ENCODE data around the gene PPIF. TPM values are rescaled to one million over a fixed set of nuclear protein-coding genes. Genes with fewer than 3 reads are reported as not detected.

PPIF gene
- total RNA-seq, 1 experiment from 2014 or later = 59.0 TPM

DNA sequence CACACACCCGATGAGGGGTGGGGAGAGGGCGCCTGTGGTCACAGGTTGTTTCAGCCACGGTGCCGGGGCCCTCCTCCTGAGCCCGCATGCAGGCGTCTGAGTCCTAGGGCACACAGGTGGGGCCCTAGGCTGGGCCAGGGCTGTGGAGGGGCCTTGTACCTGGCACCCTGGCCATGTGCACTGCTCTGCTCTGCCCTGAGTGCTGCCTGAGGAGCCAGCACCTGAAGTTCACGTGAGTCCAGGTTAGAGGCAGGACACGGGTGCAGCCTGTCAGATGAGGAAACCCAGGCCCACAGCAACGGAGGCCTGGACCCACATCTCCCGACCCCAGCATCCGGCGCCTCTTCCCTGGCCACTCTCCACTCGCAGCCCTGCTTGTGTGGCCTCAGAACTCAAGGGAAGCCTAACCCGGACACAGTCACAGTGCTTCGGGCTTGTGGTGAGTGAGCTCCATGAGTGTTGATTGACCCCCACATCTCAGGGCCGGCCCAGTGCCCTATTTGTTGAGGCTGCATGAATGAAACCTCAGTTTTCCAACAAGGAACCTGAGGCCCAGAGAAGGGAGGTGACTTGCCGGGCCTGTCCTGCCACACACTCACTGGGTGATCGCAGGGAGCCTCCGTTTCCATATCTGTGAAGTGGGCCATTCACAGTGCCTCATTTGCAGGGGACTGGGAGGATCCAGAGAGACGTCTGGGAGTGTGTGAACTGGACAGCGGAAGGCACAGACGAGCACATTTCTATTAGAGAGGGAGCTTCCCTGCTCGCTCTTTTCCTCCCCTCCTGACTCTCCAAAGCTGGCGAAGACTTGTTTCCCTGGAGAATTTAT lies 39.6 kb downstream of the PPIF start:
- CTCF ChIA-PET = no interaction called here
- intact Hi-C loops (cut with micrococcal nuclease; ENCODE audit: unreplicated experiment) = no loop called here
- peak; percentile 33; the same call in 1 of the 2 replicates for ATAC-seq

DNA sequence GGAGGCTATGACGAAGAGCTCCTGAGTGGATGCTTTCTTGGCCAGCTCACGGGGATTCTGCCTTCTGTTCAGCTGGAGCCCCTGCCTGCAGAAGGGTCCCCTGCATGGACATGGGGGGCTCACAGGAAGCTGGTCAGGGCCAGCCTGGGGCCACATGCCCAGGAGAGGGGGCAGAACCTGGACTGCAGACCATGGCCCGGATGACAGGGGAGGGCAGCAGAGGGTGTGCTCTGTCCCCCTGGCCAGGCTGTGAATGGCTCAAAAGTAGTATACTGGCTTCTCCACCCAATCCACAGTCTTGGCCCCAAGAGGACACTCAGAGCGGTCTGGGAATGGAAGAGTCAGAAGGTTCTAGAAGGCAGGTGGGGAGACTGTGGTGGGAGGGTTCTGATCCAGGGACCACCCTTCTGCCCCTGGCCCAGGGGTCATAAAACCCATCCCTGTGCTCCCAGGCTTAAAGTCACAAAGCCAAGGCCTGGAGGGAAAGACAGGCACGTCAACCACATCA lies 40.3 kb downstream of the PPIF start:
- POLR2A ChIA-PET = no interaction called here
- TF ChIP-seq TCF7L2 (IDR thresholded peaks at IDR 0.05; ENCODE audit: low read depth, low read length) = no peak
- TF ChIP-seq POLR2AphosphoS5 (IDR thresholded peaks at IDR 0.05; ENCODE audit: low read depth, low read length) = no peak
- no peak for TF ChIP-seq SIN3A (IDR thresholded peaks at IDR 0.05; ENCODE audit: borderline replicate concordance, insufficient read depth, low read depth, low read length)
- TF ChIP-seq, protein P1, sequence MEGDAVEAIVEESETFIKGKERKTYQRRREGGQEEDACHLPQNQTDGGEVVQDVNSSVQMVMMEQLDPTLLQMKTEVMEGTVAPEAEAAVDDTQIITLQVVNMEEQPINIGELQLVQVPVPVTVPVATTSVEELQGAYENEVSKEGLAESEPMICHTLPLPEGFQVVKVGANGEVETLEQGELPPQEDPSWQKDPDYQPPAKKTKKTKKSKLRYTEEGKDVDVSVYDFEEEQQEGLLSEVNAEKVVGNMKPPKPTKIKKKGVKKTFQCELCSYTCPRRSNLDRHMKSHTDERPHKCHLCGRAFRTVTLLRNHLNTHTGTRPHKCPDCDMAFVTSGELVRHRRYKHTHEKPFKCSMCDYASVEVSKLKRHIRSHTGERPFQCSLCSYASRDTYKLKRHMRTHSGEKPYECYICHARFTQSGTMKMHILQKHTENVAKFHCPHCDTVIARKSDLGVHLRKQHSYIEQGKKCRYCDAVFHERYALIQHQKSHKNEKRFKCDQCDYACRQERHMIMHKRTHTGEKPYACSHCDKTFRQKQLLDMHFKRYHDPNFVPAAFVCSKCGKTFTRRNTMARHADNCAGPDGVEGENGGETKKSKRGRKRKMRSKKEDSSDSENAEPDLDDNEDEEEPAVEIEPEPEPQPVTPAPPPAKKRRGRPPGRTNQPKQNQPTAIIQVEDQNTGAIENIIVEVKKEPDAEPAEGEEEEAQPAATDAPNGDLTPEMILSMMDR (IDR thresholded peaks at IDR 0.05) = no peak
- ATAC-seq (no peak), DNase-seq (ENCODE audit: low read depth, low spot score) (no peak)
- H3K27ac ChIP-seq (ENCODE audit: low read length) = no peak overlapping the region
- no peaks in the 10 kb centered on the region for H3K4me1 ChIP-seq (ENCODE audit: control insufficient read depth, insufficient read depth, low read length)
- intact Hi-C loops (cut with micrococcal nuclease; ENCODE audit: unreplicated experiment) = no loop called here
- no peaks in the 10 kb centered on the region for H3K27me3 ChIP-seq (ENCODE audit: control insufficient read depth, insufficient read depth, low read length)
- CTCF ChIA-PET = no interaction called here
- H3K4me3 ChIP-seq (ENCODE audit: low read depth in 2 of 2, low read length in 2 of 2) = no peak overlapping the region
- in situ Hi-C loops (cut with HindIII; ENCODE audit: low pct_unique_long_range_greater_than_20kb, low sequenced_read_pairs) = no loop called here
- no TSS peak for BruUV-seq (replicated peaks)
- no peaks in the 10 kb centered on the region for H3K9me3 ChIP-seq (ENCODE audit: control insufficient read depth, insufficient read depth, low read depth, low read length)
- H3K36me3 ChIP-seq (ENCODE audit: control insufficient read depth, insufficient read depth, low read length) = no peaks in the 10 kb centered on the region

More for the DNA sequence above, 39.6 kb downstream of the PPIF start:
- Histone ChIP-seq H3K27ac (ENCODE audit: low read length) (no peak overlapping the region), H3K4me1 (ENCODE audit: control insufficient read depth, insufficient read depth, low read length) (no peaks in the 10 kb centered on the region), H3K36me3 (ENCODE audit: control insufficient read depth, insufficient read depth, low read length) (no peaks in the 10 kb centered on the region), H3K9me3 (ENCODE audit: control insufficient read depth, insufficient read depth, low read depth, low read length) (no peaks in the 10 kb centered on the region), H3K4me3 (ENCODE audit: low read depth in 2 of 2, low read length in 2 of 2) (no peak overlapping the region), H3K27me3 (ENCODE audit: control insufficient read depth, insufficient read depth, low read length) (no peaks in the 10 kb centered on the region)
- in situ Hi-C loops (cut with HindIII; ENCODE audit: low pct_unique_long_range_greater_than_20kb, low sequenced_read_pairs) = no loop called here
- no TSS peak for BruUV-seq (replicated peaks)
- no peak for DNase-seq (ENCODE audit: low read depth, low spot score)
- no peak for TF ChIP-seq TCF7L2 (IDR thresholded peaks at IDR 0.05; ENCODE audit: low read depth, low read length)
- POLR2A ChIA-PET = no interaction called here

DNA sequence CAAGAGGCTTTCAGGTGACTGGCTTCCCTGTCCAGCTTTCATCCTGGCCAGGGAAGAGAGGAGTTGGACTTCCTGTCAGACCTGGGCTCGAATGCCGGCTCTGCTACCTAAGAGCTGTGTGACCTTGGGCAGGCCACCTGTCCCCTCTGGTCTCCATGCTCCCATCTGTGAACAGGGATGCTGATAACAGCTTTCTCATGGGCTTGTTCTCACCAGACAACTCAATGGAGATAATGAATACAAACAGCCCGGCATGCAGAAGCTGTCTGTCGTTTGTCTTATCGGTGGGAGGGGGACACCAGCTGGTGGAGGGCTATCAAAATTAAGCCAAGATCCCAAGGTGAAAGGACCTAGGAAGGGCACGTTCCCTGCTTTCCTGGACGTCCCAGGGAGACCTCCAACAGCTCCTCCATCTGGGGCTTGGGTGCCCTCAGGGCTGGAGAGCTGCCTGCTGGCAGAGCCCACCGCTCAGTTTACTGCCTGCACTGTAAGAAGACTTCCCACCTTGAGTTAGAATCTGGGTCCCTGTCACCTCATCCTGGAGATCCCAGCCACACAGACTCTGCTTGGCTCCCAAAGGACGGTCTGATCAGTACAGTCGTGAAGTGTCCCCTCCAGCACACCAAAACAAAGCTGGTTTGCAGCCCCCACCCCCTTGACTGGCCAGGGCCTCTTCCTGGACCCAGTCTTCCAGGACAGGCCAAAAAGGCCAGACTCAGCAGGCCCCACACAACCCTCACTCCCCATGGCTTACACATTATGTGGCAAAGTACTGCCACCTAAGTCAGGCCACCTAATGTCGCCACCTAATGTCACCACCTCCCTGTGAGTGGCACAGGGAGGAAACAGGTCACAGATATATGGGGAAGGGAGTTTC lies 40.9 kb downstream of the PPIF start:
- intact Hi-C loops (cut with micrococcal nuclease; ENCODE audit: unreplicated experiment) (no loop called here), in situ Hi-C loops (cut with HindIII; ENCODE audit: low pct_unique_long_range_greater_than_20kb, low sequenced_read_pairs) (no loop called here)
- CTCF ChIA-PET = interaction anchor here (0.6 kb wide), 1 partner anchor 97 kb away, joined by 5 read pairs; no protein-coding TSS in a partner anchor

More for the DNA sequence above, 40.9 kb downstream of the PPIF start:
- no TSS peak for BruUV-seq (replicated peaks)
- H3K4me1 ChIP-seq (ENCODE audit: control insufficient read depth, insufficient read depth, low read length) = no peaks in the 10 kb centered on the region
- no peak for DNase-seq (ENCODE audit: low read depth, low spot score)
- ATAC-seq = no peak; the same call in 1 of the 2 replicates
- no peaks in the 10 kb centered on the region for H3K27me3 ChIP-seq (ENCODE audit: control insufficient read depth, insufficient read depth, low read length)
- TF ChIP-seq POLR2AphosphoS5 (IDR thresholded peaks at IDR 0.05; ENCODE audit: low read depth, low read length) (no peak), TCF7L2 (IDR thresholded peaks at IDR 0.05; ENCODE audit: low read depth, low read length) (no peak), SIN3A (IDR thresholded peaks at IDR 0.05; ENCODE audit: borderline replicate concordance, insufficient read depth, low read depth, low read length) (no peak)
- TF ChIP-seq, protein P1 (IDR thresholded peaks at IDR 0.05) = no peak
- TF ChIP-seq, protein P2, sequence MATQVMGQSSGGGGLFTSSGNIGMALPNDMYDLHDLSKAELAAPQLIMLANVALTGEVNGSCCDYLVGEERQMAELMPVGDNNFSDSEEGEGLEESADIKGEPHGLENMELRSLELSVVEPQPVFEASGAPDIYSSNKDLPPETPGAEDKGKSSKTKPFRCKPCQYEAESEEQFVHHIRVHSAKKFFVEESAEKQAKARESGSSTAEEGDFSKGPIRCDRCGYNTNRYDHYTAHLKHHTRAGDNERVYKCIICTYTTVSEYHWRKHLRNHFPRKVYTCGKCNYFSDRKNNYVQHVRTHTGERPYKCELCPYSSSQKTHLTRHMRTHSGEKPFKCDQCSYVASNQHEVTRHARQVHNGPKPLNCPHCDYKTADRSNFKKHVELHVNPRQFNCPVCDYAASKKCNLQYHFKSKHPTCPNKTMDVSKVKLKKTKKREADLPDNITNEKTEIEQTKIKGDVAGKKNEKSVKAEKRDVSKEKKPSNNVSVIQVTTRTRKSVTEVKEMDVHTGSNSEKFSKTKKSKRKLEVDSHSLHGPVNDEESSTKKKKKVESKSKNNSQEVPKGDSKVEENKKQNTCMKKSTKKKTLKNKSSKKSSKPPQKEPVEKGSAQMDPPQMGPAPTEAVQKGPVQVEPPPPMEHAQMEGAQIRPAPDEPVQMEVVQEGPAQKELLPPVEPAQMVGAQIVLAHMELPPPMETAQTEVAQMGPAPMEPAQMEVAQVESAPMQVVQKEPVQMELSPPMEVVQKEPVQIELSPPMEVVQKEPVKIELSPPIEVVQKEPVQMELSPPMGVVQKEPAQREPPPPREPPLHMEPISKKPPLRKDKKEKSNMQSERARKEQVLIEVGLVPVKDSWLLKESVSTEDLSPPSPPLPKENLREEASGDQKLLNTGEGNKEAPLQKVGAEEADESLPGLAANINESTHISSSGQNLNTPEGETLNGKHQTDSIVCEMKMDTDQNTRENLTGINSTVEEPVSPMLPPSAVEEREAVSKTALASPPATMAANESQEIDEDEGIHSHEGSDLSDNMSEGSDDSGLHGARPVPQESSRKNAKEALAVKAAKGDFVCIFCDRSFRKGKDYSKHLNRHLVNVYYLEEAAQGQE (IDR thresholded peaks at IDR 0.05; ENCODE audit: insufficient read depth in 1 of 2, low read depth in 2 of 2, low read length in 1 of 2) = no peak
- no peaks in the 10 kb centered on the region for H3K9me3 ChIP-seq (ENCODE audit: control insufficient read depth, insufficient read depth, low read depth, low read length)
- H3K4me3 ChIP-seq (ENCODE audit: low read depth in 2 of 2, low read length in 2 of 2) = no peak overlapping the region
- H3K27ac ChIP-seq (ENCODE audit: low read length) = no peak overlapping the region
- no peaks in the 10 kb centered on the region for H3K36me3 ChIP-seq (ENCODE audit: control insufficient read depth, insufficient read depth, low read length)
- POLR2A ChIA-PET = no interaction called here

Data from Panc1 (cell line).